ENCODE measurements around the gene COL4A2.

DNA sequence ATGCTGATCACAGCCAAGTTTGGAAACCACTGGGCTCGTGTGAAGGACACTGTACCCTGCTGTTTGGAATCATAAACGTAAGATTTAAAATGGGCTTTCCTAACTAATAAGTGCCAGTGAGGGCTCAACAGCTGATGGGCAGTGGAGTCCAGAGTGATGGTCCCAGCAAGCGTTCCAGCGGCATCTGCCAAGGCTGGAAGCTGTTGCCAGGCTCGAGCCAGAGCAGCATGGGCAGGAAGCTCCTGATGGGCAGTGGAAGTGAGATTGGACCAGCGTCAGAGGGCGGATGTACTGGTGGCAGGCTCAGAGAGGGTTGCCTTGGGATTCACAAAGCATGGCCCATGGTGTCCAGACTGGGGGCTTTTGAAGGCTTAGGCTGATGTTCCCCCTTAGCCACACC is 30.2 kb downstream of the COL4A2 start:
- no peak for TF ChIP-seq EZH2 (IDR thresholded peaks at IDR 0.05; ENCODE audit: borderline replicate concordance, insufficient read depth, low read depth, low read length, poor library complexity, severe bottlenecking)
- TF ChIP-seq, protein P1, sequence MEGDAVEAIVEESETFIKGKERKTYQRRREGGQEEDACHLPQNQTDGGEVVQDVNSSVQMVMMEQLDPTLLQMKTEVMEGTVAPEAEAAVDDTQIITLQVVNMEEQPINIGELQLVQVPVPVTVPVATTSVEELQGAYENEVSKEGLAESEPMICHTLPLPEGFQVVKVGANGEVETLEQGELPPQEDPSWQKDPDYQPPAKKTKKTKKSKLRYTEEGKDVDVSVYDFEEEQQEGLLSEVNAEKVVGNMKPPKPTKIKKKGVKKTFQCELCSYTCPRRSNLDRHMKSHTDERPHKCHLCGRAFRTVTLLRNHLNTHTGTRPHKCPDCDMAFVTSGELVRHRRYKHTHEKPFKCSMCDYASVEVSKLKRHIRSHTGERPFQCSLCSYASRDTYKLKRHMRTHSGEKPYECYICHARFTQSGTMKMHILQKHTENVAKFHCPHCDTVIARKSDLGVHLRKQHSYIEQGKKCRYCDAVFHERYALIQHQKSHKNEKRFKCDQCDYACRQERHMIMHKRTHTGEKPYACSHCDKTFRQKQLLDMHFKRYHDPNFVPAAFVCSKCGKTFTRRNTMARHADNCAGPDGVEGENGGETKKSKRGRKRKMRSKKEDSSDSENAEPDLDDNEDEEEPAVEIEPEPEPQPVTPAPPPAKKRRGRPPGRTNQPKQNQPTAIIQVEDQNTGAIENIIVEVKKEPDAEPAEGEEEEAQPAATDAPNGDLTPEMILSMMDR (IDR thresholded peaks at IDR 0.05): no peak

Data from B cell (primary cell).